ENCODE data around the gene MORN5. TPM values are rescaled to one million over a fixed set of nuclear protein-coding genes. Genes with fewer than 3 reads are reported as not detected.
A peak's percentile ranks its signal among the peaks of the same experiment; 100 is the strongest.
"Not testable (repeated sequence)": the region's sequence is repeated elsewhere in the genome, so short reads cannot be mapped to it uniquely, and the experiment has no call there.

MORN5 gene
- not detected for polyA plus RNA-seq

DNA sequence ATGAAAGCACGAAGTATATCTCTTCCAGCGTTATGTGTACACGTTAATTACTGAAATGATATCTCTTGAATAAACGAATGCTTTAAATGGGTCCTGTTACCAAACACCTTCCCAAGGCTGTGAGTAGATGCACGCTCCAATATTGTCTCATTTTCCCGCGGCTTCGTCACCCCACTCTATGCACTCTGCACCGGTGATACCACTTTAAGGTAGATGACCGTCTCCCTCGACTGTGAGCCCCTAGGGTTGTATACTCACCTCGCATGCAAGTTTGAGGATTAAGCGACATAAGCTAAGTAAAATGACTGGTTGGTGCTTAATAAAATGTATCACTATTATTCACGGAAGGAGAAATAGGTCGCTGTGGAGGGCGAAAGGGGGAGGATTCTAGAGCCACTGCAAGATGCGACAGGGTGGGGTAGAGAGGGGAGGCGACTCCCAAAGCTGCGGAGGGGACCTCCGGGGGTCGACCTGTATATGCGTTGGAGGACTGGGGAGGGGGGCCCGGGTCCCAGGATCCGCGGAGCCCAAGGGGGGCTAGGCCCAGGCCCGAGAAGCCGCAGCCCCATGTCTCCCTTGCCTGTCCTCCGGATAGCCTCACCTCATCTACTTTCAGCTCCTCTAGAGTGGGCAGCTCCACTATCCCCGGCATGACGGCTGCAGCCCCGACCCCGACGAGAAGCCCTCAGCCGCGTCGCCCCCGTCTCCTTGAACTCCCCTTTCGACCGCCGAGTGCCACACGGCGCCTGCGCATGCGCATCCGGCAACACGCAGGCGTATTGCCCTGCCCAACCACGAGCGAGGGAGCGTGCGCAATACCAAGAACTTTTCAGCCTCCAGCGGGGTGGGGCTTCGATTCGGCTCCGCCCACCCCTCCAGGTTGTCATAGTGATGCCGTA is at the start of gene MORN5, which contains the start of gene NDUFA8:
Gene MORN5 (plus strand): TSS at position 883 of the 899 bp plus-strand sequence. CDS start 65 bp downstream, outside the sequence.
Gene NDUFA8 (minus strand): TSS at position 754 of the 899 bp plus-strand sequence. CDS start 102 bp downstream, at position 652.
- Mint-ChIP-seq H3K4me1 (peaks cover 42 to 53% of the 10 kb centered on the region in 2 donors), H3K4me3 (peak within 1 kb of the TSS; percentile 93 to 99 (median 95)), H3K27me3 (ENCODE audit: low read depth in 3 of 3) (peaks cover 8 to 12% (median 10%) of the 10 kb centered on the region in 3 donors)

GRCh38 chr9:122110100-122110833 is 49.4 kb upstream of the MORN5 start:
- Mint-ChIP-seq H3K27me3 (ENCODE audit: low read depth in 3 of 3) (peaks cover 2 to 4% (median 2%) of the 10 kb centered on the region in 3 donors), H3K4me3 (no peak overlapping the region), H3K27ac (no peak overlapping the region), H3K36me3 (no peaks in the 10 kb centered on the region), H3K9me3 (no peaks in the 10 kb centered on the region), H3K4me1 (no peaks in the 10 kb centered on the region)
- DNase-seq = no peak

More for the DNA sequence above, at the start of gene MORN5, which contains the start of gene NDUFA8:
- no peaks in the 10 kb centered on the region for H3K36me3 Mint-ChIP-seq
- peak; percentile 95 to 96 (median 95) for DNase-seq
- peaks cover 0 to 5% (median under 1%) of the 10 kb centered on the region in 6 donors for H3K9me3 Mint-ChIP-seq
- H3K27ac Mint-ChIP-seq = peak within 1 kb of the TSS; percentile 90 to 97 (median 91)

DNA sequence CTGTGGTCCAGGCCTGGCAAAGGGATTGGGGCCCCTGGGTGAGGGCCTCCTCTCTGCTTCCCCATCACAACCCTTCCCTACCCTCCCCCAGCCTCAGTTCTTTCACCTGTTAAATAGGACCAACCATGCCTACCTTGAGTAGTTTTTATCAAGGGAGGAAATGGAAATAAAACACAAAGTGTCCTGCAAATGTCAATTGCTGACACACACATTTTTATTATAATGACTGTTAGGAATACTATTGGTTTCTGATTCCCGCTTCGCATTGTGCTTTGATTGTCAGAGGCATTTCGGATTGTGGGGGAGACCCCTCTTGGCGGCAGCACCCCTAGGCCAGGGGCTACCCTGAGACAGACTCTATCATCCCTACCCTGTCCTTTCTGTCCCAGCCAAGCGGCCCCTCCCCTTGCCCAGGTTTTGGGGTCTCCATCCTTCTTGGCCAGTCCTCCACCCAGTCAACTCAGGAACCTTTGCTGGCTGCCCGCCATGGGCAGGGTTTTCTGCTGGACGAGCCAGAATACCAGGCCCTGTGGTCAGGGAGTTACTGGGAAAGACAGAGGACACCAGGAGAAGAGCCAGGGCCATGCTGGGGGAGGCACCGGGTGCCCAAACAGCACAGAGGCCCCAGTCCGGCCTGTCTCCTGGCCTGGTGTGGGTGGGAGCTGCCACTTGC is 48.2 kb upstream of the MORN5 start:
- no peaks in the 10 kb centered on the region for H3K9me3 Mint-ChIP-seq
- no peaks in the 10 kb centered on the region for H3K4me1 Mint-ChIP-seq
- no peak overlapping the region for H3K4me3 Mint-ChIP-seq
- peaks cover 1 to 7% (median 1%) of the 10 kb centered on the region in 3 donors for H3K27me3 Mint-ChIP-seq (ENCODE audit: low read depth in 3 of 3)
- H3K27ac Mint-ChIP-seq = no peak overlapping the region
- no peak for DNase-seq
- no peaks in the 10 kb centered on the region for H3K36me3 Mint-ChIP-seq

DNA sequence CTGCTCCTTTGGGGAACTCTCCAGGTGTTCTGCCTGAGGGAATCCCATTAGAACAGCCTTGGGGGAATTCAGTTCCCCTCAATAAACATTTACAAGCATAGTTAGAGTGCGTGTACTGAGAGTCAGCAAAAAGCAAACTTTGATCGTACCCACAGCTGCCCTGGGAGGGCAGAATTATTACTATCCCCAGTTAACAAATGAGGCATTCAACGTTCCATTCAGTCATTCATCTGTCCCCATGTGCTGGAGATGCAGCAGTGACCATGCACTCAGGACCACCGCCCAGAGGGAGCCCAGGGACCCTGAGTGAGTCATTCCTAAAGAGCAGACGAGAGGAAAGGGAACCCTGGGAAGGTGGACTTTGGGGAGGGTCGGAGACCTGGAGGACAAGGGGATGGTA is 47.5 kb upstream of the MORN5 start:
- no peaks in the 10 kb centered on the region for H3K36me3 Mint-ChIP-seq
- DNase-seq = no peak
- no peak overlapping the region for H3K4me3 Mint-ChIP-seq
- H3K27ac Mint-ChIP-seq = no peak overlapping the region
- H3K27me3 Mint-ChIP-seq (ENCODE audit: low read depth in 3 of 3) = peaks cover 1 to 7% (median 4%) of the 10 kb centered on the region in 3 donors
- H3K4me1 Mint-ChIP-seq = no peaks in the 10 kb centered on the region
- H3K9me3 Mint-ChIP-seq = no peaks in the 10 kb centered on the region

GRCh38 chr9:122113574-122113973 is 46.1 kb upstream of the MORN5 start:
- Mint-ChIP-seq H3K4me1 (no peaks in the 10 kb centered on the region), H3K4me3 (no peak overlapping the region), H3K9me3 (no peaks in the 10 kb centered on the region), H3K27ac (no peak overlapping the region), H3K36me3 (no peaks in the 10 kb centered on the region), H3K27me3 (ENCODE audit: low read depth in 3 of 3) (peaks cover 1 to 7% (median 2%) of the 10 kb centered on the region in 3 donors)
- DNase-seq = no peak

DNA sequence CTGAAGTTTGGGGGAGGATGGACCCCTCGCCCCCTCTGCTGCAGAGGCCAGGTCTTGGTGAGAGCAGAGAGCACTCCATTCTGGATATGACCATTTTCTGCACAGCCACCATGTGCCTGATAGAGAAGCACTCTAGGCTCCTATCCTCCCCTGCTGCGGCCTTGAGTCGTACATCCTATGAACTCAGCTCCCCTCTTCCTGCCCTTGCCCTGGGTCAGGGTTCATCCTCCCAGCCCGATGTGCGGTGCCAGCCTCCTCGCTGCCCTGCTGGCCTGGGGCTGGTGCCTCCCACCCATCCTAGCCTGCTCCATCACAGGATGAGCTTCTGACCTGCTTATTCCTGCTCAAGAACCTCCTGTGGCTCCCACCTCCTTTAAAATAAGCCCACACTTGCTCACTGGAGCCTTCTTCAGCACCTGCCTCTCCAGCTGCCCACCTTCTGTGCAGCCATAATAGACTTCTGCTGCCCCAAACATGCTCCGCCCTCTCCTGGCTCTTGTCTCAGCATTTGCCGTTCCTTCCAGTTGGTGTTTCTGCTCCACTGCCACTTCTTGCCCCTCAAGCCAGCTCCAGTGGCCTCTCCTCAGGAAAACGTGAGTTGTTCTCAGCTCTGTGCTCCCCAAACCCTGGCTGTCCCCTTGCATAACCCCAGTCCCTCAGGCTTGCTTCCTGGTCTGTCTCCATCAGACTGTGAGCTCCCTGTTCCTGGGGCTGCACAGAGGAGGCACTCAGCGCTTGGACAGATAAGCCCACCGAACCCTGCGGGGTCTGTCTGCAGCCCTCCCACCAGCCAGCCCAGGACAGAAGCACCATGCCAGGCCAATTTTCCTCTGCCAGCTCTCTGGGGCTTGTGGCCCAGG is 44.3 kb upstream of the MORN5 start:
- H3K9me3 Mint-ChIP-seq = no peaks in the 10 kb centered on the region
- H3K4me3 Mint-ChIP-seq = no peak overlapping the region
- no peaks in the 10 kb centered on the region for H3K4me1 Mint-ChIP-seq
- DNase-seq = no peak
- H3K27me3 Mint-ChIP-seq (ENCODE audit: low read depth in 3 of 3) = peaks cover 1 to 7% (median 2%) of the 10 kb centered on the region in 3 donors
- peak overlapping the region in 1 of 6 donors; percentile 52 for H3K27ac Mint-ChIP-seq
- no peaks in the 10 kb centered on the region for H3K36me3 Mint-ChIP-seq

DNA sequence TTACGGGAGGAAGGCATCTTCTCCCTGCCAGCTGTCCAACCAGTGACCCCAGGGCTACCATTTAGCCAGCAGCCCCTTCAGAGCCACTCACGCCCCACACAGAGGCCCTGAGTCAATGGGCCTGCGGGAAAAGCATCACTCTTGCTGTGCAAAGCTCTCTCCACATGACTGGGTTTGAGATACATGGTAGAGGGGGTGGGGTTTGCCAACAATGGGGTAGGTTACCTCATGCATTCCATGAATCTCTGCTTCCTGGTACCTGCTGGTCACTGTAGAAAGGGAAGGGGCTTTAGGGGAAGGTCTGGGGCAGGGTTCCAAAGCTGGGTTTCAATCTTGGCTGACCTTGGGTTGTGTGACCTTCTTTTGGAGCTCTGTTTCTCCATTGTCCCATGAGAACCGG is 43.7 kb upstream of the MORN5 start:
- Mint-ChIP-seq H3K9me3 (no peaks in the 10 kb centered on the region), H3K4me1 (no peaks in the 10 kb centered on the region), H3K27ac (no peak overlapping the region), H3K4me3 (no peak overlapping the region), H3K27me3 (ENCODE audit: low read depth in 3 of 3) (peaks cover 1 to 7% (median 2%) of the 10 kb centered on the region in 3 donors), H3K36me3 (no peaks in the 10 kb centered on the region)
- no peak for DNase-seq

DNA sequence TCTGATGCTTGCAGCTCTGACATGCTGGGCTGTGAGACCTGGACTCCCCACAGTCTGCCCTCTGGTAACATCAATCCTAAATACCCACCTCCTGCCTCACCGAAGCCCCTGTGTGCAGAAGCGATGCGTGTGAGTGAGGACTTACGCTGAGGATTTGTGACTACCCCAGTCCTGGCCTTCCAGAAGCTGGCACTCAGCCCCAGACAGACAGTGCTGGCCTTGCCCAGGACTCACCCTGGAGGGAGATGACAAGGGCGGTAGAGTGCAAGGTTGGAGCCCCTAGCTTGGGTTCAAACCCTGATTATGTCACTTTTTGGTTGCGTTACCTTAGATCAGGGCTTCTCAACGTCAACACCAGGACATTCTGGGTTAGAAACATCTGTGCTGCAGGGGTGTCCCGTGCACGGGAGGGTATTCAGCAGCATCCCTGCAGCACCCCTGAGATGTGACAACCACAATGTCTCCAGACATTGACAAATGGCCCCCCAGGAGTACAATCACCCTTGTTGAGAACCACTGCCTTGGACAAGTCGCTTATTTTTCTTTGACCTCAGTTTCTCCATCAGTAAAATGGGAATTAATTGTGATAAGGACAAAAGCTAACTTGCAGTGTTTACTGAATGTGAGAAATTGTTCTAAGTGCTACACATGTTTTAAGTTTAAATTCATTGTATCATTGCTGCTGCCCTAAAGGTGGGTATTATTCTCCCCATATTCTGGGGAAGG is 43.1 kb upstream of the MORN5 start:
- peaks cover 2 to 7% (median 3%) of the 10 kb centered on the region in 3 donors for H3K27me3 Mint-ChIP-seq (ENCODE audit: low read depth in 3 of 3)
- no peaks in the 10 kb centered on the region for H3K9me3 Mint-ChIP-seq
- DNase-seq = no peak
- no peak overlapping the region for H3K4me3 Mint-ChIP-seq
- H3K36me3 Mint-ChIP-seq = no peaks in the 10 kb centered on the region
- no peaks in the 10 kb centered on the region for H3K4me1 Mint-ChIP-seq
- H3K27ac Mint-ChIP-seq = no peak overlapping the region

- not testable (repeated sequence) for H3K9me3 Mint-ChIP-seq; H3K4me1 Mint-ChIP-seq; H3K27me3 Mint-ChIP-seq (ENCODE audit: low read depth in 3 of 3); H3K4me3 Mint-ChIP-seq; H3K27ac Mint-ChIP-seq; H3K36me3 Mint-ChIP-seq; DNase-seq
Measured at GRCh38 chr9:122117241-122117640, 42.5 kb upstream of the MORN5 start.

- H3K27me3 Mint-ChIP-seq (ENCODE audit: low read depth in 3 of 3) = peaks cover 3 to 7% (median 4%) of the 10 kb centered on the region in 3 donors
- H3K27ac Mint-ChIP-seq = no peak overlapping the region
- H3K9me3 Mint-ChIP-seq = no peaks in the 10 kb centered on the region
- no peak for DNase-seq
- no peaks in the 10 kb centered on the region for H3K4me1 Mint-ChIP-seq
- H3K4me3 Mint-ChIP-seq = no peak overlapping the region
- no peaks in the 10 kb centered on the region for H3K36me3 Mint-ChIP-seq
Measured at GRCh38 chr9:122118343-122119165, 41.2 kb upstream of the MORN5 start.

DNA sequence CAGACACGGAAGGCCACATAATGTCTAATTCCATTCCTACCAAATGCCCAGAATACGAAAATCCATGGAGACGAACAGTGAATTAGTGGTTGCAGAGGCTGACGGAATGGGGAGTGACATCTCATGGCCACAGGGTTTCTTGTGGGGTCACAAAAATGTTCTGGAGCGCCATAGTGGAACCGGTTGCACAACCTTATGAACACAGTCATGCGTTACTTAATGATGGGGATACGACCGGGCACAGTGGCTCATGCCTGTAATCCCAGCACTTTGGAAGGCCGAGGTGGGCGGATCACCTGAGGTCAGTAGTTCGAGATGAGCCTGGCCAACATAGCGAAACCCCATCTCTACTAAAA is 40.6 kb upstream of the MORN5 start:
- Mint-ChIP-seq H3K4me3 (no peak overlapping the region), H3K36me3 (no peaks in the 10 kb centered on the region), H3K4me1 (no peaks in the 10 kb centered on the region), H3K27ac (no peak overlapping the region), H3K9me3 (no peaks in the 10 kb centered on the region), H3K27me3 (ENCODE audit: low read depth in 3 of 3) (peaks cover 3 to 7% (median 4%) of the 10 kb centered on the region in 3 donors)
- no peak for DNase-seq

DNA sequence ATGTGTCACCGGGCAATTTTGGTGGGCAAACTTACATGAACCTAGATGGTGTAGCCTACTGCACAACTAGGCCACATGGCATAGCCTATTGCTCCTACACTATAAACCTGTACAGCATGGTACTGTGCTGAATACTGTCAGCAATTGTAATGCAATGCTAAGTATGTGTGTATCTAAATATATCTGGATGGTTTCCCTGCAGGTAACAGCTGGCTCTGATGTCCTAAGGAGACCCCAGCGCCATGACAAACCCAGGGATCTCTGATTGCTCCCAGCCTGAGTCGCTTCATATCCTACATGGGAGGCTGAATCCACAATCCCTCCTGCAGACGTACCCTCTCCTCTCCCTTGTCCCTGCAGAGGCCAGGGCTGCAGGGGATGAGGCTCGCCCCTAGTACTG is 40.0 kb upstream of the MORN5 start:
- no peaks in the 10 kb centered on the region for H3K36me3 Mint-ChIP-seq
- DNase-seq = no peak
- H3K4me3 Mint-ChIP-seq = no peak overlapping the region
- H3K4me1 Mint-ChIP-seq = no peaks in the 10 kb centered on the region
- H3K27ac Mint-ChIP-seq = no peak overlapping the region
- no peaks in the 10 kb centered on the region for H3K9me3 Mint-ChIP-seq
- peaks cover 4 to 7% (median 5%) of the 10 kb centered on the region in 3 donors for H3K27me3 Mint-ChIP-seq (ENCODE audit: low read depth in 3 of 3)
